Ectodermal cell (in vitro differentiated cells): Measurements from ENCODE around the gene FAM53A.

ENCODE experiments used
- H3K27ac ChIP-seq: 2 replicates; pipeline ENCODE4 v1.7.0; 2013; ENCODE audit warnings: mild to moderate bottlenecking, low read depth, low read length; ENCODE audit not compliant: insufficient read depth, poor library complexity, severe bottlenecking
- H3K27me3 ChIP-seq: 2 replicates; pipeline ENCODE4 v1.7.0; 2013; ENCODE audit warnings: mild to moderate bottlenecking, low read length; ENCODE audit not compliant: insufficient read depth, control insufficient read depth, poor library complexity, severe bottlenecking
- H3K36me3 ChIP-seq: one replicate; pipeline ENCODE4 v1.7.0; 2013; ENCODE audit warnings: low read length; ENCODE audit not compliant: control insufficient read depth, insufficient read depth
- H3K4me1 ChIP-seq: one replicate; pipeline ENCODE4 v1.7.0; 2013; ENCODE audit warnings: low read length; ENCODE audit not compliant: control insufficient read depth, insufficient read depth
- H3K4me3 ChIP-seq: 2 replicates; pipeline ENCODE4 v1.7.0; 2013; ENCODE audit warnings: low read depth, low read length, control low read depth; ENCODE audit not compliant: insufficient read depth
- H3K9me3 ChIP-seq: 2 replicates; pipeline ENCODE4 v1.7.0; 2013; ENCODE audit warnings: mild to moderate bottlenecking, low read length, moderate library complexity; ENCODE audit not compliant: control insufficient read depth
- WGBS, 2 experiments: methylation state at CpG; one replicate each; pipeline ENCODE4 v1.1.7; 2013; ENCODE audit warnings: missing lambda C conversion rate in 2 of 2; 5-methylcytosine and 5-hydroxymethylcytosine counted together

The FAM53A gene

GRCh38 chr4:1640190-1640589 lies 43.9 kb downstream of the FAM53A start:
- H3K27me3 ChIP-seq = no peaks in the 10 kb centered on the region
- H3K9me3 ChIP-seq = no peaks in the 10 kb centered on the region
- no peak overlapping the region for H3K27ac ChIP-seq
- no peaks in the 10 kb centered on the region for H3K36me3 ChIP-seq
- H3K4me1 ChIP-seq = peaks cover 10% of the 10 kb centered on the region
- WGBS, 2 experiments = 90 to 93% methylated on average over 16 of the region's 16 CpGs
- no peak overlapping the region for H3K4me3 ChIP-seq

- Histone ChIP-seq H3K36me3 (no peaks in the 10 kb centered on the region), H3K4me3 (no peak overlapping the region), H3K27ac (no peak overlapping the region), H3K9me3 (no peaks in the 10 kb centered on the region), H3K27me3 (no peaks in the 10 kb centered on the region), H3K4me1 (peaks cover 2% of the 10 kb centered on the region)
- 87 to 89% methylated on average over 11 of the region's 11 CpGs for WGBS, 2 experiments
Measured at GRCh38 chr4:1639299-1639868, 44.7 kb downstream of the FAM53A start.

GRCh38 chr4:1638873-1639272 lies 45.2 kb downstream of the FAM53A start:
- H3K9me3 ChIP-seq = no peaks in the 10 kb centered on the region
- no peak overlapping the region for H3K27ac ChIP-seq
- H3K36me3 ChIP-seq = no peaks in the 10 kb centered on the region
- no peaks in the 10 kb centered on the region for H3K27me3 ChIP-seq
- H3K4me1 ChIP-seq = no peaks in the 10 kb centered on the region
- H3K4me3 ChIP-seq = no peak overlapping the region
- WGBS, 2 experiments = 92 to 93% methylated on average over 11 of the region's 11 CpGs

GRCh38 chr4:1638272-1638598 lies 45.9 kb downstream of the FAM53A start:
- Histone ChIP-seq H3K4me3 (no peak overlapping the region), H3K4me1 (no peaks in the 10 kb centered on the region), H3K27me3 (no peaks in the 10 kb centered on the region), H3K27ac (no peak overlapping the region), H3K36me3 (no peaks in the 10 kb centered on the region), H3K9me3 (no peaks in the 10 kb centered on the region)
- WGBS, 2 experiments = 94 to 95% methylated on average over 10 of the region's 10 CpGs

GRCh38 chr4:1637580-1638271 lies 46.4 kb downstream of the FAM53A start:
- 88 to 90% methylated on average over 12 of the region's 12 CpGs for WGBS, 2 experiments
- Histone ChIP-seq H3K27me3 (no peaks in the 10 kb centered on the region), H3K4me1 (no peaks in the 10 kb centered on the region), H3K36me3 (no peaks in the 10 kb centered on the region), H3K4me3 (no peak overlapping the region), H3K27ac (no peak overlapping the region), H3K9me3 (no peaks in the 10 kb centered on the region)

- H3K27me3 ChIP-seq = no peaks in the 10 kb centered on the region
- no peaks in the 10 kb centered on the region for H3K4me1 ChIP-seq
- no peaks in the 10 kb centered on the region for H3K36me3 ChIP-seq
- H3K27ac ChIP-seq = no peak overlapping the region
- H3K4me3 ChIP-seq = no peak overlapping the region
- 88 to 89% methylated on average over 30 of the region's 30 CpGs for WGBS, 2 experiments
- no peaks in the 10 kb centered on the region for H3K9me3 ChIP-seq
Measured at GRCh38 chr4:1636490-1637211, 47.5 kb downstream of the FAM53A start.

- Histone ChIP-seq H3K27ac (no peak overlapping the region), H3K4me3 (no peak overlapping the region), H3K4me1 (no peaks in the 10 kb centered on the region), H3K9me3 (no peaks in the 10 kb centered on the region), H3K27me3 (no peaks in the 10 kb centered on the region), H3K36me3 (no peaks in the 10 kb centered on the region)
- WGBS, 2 experiments = 92 to 94% methylated on average over 7 of the region's 7 CpGs
Measured at GRCh38 chr4:1635464-1635863, 48.6 kb downstream of the FAM53A start.

GRCh38 chr4:1633993-1634392 lies 50.1 kb downstream of the FAM53A start:
- Histone ChIP-seq H3K27ac (no peak overlapping the region), H3K36me3 (no peaks in the 10 kb centered on the region), H3K4me3 (no peak overlapping the region), H3K9me3 (no peaks in the 10 kb centered on the region), H3K4me1 (no peaks in the 10 kb centered on the region), H3K27me3 (no peaks in the 10 kb centered on the region)
- 76 to 80% methylated on average over 7 of the region's 7 CpGs for WGBS, 2 experiments

- Histone ChIP-seq H3K4me1 (no peaks in the 10 kb centered on the region), H3K36me3 (no peaks in the 10 kb centered on the region), H3K9me3 (no peaks in the 10 kb centered on the region), H3K27me3 (no peaks in the 10 kb centered on the region), H3K27ac (no peak overlapping the region), H3K4me3 (no peak overlapping the region)
- WGBS, 2 experiments = 92 to 93% methylated on average over 32 of the region's 32 CpGs
Measured at GRCh38 chr4:1632109-1633104, 51.7 kb downstream of the FAM53A start.

- WGBS, 2 experiments = 85 to 91% methylated on average over 9 of the region's 9 CpGs
- Histone ChIP-seq H3K27ac (no peak overlapping the region), H3K4me1 (no peaks in the 10 kb centered on the region), H3K4me3 (no peak overlapping the region), H3K9me3 (no peaks in the 10 kb centered on the region), H3K27me3 (no peaks in the 10 kb centered on the region), H3K36me3 (no peaks in the 10 kb centered on the region)
Measured at GRCh38 chr4:1631136-1631535, 53.0 kb downstream of the FAM53A start.
